Measurements from ENCODE around the gene B3GNT9.

Gene B3GNT9

DNA sequence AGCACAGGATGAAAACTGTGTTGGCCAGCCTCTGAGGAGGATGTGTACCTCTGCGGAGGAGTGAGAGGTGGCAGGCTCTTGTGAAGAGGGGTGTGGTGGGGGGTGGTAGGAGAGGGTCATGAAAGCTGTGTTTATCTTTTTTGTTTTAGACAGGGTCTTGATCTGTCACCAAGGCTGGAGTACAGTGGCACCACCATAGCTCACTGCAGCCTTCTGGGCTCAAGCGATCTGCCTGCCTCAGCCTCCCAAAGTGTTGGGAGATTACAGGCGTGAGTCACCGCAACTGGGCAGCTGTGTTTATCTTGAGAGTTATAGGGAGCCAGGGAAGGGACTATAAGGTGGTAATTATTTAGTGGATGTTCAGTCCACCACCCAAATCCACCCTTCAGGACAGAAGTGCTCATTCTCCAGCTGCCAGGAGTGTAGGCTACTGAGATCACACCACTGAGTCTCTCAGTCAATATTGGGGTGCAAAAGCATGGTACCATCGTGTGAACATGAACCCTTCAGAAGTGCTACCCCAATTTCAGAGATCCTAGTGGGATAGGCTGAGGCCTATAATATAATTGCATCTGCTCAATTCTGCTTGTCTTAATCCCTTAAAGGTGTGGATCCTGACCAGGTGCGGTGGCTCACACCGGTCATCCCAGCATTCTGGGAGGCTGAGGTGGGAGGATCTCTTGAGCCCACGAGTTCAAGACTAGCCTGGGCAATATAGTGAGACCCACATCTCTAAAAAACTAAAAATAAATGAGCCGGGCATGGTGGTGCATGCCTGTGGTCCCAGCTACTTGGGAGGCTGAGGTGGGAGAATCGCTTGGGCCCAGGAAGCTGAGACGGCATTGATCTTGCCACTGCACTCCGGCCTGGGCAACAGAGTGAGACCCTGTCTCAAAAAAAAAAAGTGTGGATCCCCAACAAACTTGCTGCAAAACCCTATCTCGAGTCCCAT, 39.9 kb upstream of the B3GNT9 start:
- peaks cover 1% of the 10 kb centered on the region for H3K27me3 Mint-ChIP-seq
- no peak overlapping the region for H3K27ac Mint-ChIP-seq
- no peaks in the 10 kb centered on the region for H3K9me3 Mint-ChIP-seq (ENCODE audit: low read depth)
- peak overlapping the region; percentile 94 for H3K4me3 Mint-ChIP-seq
- H3K4me1 Mint-ChIP-seq (ENCODE audit: low read depth), result peaks cover 25% of the 10 kb centered on the region
- no peaks in the 10 kb centered on the region for H3K36me3 Mint-ChIP-seq

DNA sequence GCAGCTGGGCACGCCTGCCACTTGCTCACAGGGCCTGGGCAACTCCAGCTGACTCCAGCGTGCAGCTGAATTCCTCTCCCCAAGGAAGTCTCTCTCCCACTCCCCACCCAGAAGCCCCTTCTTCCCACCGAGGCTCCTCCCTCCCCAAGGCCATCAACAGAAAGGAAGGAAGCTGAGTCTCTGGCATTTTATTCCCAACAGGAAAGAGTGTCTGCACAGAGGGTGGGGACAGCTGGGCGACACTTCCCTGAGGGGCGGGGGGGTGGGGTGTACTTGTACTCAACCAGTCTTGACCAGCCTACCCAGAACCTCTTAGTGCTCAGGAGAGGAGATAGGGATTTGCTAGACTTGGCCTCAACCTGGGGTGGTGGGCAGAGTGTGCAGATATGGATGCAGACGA, 39.2 kb upstream of the B3GNT9 start, which contains the start of gene EXOC3L1:
TSS of gene EXOC3L1 (minus strand) at position 96 of the 400 bp plus-strand sequence. CDS start 460 bp downstream, outside the sequence.
- H3K27ac Mint-ChIP-seq, result no peak within 1 kb of the TSS
- H3K27me3 Mint-ChIP-seq, result peaks cover 1% of the 10 kb centered on the region
- H3K4me1 Mint-ChIP-seq (ENCODE audit: low read depth), result peaks cover 29% of the 10 kb centered on the region
- no peak within 1 kb of the TSS for H3K4me3 Mint-ChIP-seq
- H3K9me3 Mint-ChIP-seq (ENCODE audit: low read depth), result no peaks in the 10 kb centered on the region
- no peaks in the 10 kb centered on the region for H3K36me3 Mint-ChIP-seq

DNA sequence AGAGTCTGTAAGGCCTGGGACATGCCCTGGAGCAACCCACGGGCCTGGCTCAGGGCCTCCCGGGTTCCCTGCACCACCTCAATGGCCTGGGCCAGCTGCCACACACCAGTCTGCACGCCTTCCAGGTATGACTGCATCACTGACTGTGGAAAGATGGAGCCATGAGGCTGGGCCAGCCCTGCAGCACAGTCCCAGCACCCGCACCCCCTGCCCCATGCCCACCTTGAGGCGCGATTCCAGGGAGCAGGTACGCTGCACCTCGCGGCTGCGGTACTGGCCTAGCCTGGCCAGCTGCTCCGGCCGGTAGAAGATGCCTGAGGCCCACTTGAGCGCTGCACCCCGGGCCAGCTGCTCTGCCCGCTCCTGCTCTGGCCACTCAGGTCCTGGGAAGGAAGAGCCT, 38.0 kb upstream of the B3GNT9 start:
- Mint-ChIP-seq H3K4me3 (no peak overlapping the region), H3K9me3 (ENCODE audit: low read depth) (no peaks in the 10 kb centered on the region), H3K36me3 (no peaks in the 10 kb centered on the region), H3K4me1 (ENCODE audit: low read depth) (peaks cover 29% of the 10 kb centered on the region), H3K27ac (no peak overlapping the region), H3K27me3 (peaks cover 1% of the 10 kb centered on the region)

DNA sequence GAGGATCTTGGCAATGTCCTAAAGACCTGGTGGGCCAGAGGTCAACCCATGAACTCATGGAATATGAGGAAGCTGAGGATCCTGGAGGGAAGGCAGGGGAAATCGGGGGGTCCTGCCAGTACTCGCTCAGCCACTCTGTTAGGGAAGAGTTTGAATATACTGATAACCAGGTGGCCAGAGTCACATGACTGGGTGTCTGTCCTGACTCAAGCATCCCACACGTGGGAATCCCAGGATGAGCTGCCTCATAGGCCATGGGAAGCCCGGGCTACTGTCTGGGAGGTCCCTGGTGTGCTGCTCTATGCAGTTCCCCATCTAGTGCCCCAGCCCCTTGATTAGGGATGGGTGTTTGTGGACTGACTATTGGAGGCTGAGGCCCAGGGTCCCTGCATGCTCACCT, 37.5 kb upstream of the B3GNT9 start:
- Mint-ChIP-seq H3K27me3 (peaks cover 1% of the 10 kb centered on the region), H3K9me3 (ENCODE audit: low read depth) (no peaks in the 10 kb centered on the region), H3K27ac (no peak overlapping the region), H3K4me1 (ENCODE audit: low read depth) (peaks cover 24% of the 10 kb centered on the region), H3K4me3 (no peak overlapping the region), H3K36me3 (no peaks in the 10 kb centered on the region)

DNA sequence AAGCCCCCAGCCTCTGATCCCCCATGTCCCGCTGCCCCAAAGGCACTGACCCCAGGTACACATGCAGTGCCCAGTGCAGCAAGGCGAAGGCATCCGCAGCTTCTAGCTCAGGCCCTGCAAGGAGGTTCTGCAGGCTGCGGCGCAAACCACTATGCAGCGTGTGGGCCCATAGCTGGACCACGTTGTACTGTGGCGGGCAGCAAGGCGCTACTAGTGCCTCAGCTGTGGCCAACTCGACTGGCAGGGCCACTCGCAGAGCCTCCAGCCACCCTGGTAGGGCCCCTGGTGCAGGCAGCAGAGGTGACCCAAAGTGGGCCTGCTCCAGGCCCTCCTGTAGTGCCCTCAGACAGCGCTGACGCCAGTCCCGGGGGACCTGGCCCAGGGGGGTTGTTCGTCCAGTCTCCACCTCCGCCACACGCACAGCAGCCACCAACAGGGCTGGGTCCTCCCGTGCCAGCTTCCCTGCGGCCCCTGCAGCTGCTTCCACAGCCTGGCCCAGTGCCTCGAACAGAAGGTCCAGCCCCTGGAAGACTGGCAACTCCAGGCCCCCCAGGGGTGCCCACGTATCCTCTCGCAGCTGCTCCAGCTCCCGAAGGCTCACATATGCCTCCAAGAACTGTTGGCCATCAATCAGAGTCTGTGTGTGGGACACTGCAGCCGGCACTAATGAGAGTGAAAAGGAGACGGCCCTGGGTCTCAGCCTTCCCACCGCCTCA, 36.5 kb upstream of the B3GNT9 start:
- Mint-ChIP-seq H3K9me3 (ENCODE audit: low read depth) (no peaks in the 10 kb centered on the region), H3K4me1 (ENCODE audit: low read depth) (peaks cover 17% of the 10 kb centered on the region), H3K27me3 (peaks cover 1% of the 10 kb centered on the region), H3K36me3 (no peaks in the 10 kb centered on the region), H3K4me3 (no peak overlapping the region), H3K27ac (no peak overlapping the region)

DNA sequence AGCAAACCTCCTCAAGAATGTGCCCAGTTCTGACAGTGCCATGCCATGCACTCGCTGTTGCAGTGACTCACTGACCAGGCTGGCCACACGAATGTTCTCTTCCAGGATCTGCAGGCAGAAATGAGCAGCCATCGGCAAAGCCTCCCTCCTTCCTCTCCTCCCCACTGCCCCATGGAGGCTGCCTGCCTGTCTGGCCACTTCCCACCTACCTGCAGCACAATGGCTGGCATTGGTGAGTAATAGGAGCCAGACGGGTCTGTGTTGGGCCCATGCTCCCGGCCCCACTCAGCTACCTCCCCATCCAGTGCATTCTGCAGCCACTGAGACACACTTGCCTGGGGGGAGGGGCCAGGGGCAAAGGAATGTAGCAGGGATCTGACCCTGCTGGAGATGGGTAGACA, 35.8 kb upstream of the B3GNT9 start:
- H3K27me3 Mint-ChIP-seq, result peaks cover 1% of the 10 kb centered on the region
- H3K27ac Mint-ChIP-seq, result no peak overlapping the region
- H3K36me3 Mint-ChIP-seq, result no peaks in the 10 kb centered on the region
- no peaks in the 10 kb centered on the region for H3K9me3 Mint-ChIP-seq (ENCODE audit: low read depth)
- H3K4me3 Mint-ChIP-seq, result no peak overlapping the region
- H3K4me1 Mint-ChIP-seq (ENCODE audit: low read depth), result peaks cover 13% of the 10 kb centered on the region

DNA sequence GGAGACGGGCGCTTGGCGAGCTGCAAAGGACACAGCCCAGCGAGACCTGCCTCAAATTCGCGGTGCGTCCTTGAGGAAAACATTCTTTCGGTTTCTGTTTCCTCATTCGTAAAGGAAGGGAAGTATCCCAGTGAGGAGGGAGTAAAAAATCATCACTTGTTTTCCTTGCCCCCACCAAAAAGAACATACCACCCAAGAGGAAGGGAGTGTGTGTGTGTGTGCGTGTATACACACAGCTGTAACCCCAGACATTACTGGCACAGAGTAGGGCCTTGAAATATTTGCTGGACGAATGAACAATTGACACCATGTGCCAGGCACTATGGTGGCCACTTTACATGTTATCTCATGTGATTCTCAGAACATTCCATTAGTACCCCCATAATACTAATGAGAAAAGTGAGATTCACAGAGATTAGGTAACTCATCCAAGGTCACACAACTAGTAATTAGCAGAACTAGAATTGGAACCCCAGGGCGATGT, 34.9 kb upstream of the B3GNT9 start:
- Mint-ChIP-seq H3K27me3 (peaks cover 1% of the 10 kb centered on the region), H3K36me3 (no peaks in the 10 kb centered on the region), H3K9me3 (ENCODE audit: low read depth) (no peaks in the 10 kb centered on the region), H3K4me3 (peak overlapping the region; percentile 90), H3K27ac (no peak overlapping the region), H3K4me1 (ENCODE audit: low read depth) (peaks cover 10% of the 10 kb centered on the region)

DNA sequence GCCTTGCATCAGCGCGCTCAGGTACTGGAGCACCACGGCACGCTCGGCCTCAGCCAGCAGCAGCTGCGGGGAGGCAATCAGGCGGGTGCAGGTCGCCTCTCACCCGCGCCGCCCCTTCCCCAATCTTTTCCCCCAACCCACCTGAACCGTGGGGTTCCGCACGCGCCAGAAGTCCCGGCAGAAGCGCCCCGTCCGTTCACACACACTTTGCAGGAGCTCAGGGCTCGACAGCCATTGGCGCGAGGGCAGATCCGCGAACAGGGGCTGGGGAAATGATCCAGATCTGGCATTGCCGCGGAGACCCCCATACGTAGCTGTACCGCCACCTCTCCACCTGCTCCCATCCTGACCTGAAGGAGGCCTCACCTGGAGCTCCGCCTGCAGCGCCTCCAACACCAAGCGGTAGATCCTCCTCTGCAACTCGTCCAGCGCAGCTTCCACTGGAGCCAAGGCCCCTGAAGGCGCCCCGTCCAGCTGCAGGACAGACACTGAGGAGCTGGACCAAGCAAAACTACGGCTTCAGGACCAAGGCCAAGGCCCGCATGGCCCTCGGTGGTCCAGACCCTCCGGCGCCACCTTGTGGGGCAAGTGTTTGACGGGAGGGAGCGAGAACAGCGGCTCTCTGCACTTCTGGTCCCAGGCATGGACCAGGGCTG, 34.3 kb upstream of the B3GNT9 start:
- Mint-ChIP-seq H3K4me1 (ENCODE audit: low read depth) (peaks cover 10% of the 10 kb centered on the region), H3K9me3 (ENCODE audit: low read depth) (no peaks in the 10 kb centered on the region), H3K27me3 (peaks cover 1% of the 10 kb centered on the region), H3K27ac (no peak overlapping the region), H3K4me3 (peak overlapping the region; percentile 90), H3K36me3 (no peaks in the 10 kb centered on the region)

DNA sequence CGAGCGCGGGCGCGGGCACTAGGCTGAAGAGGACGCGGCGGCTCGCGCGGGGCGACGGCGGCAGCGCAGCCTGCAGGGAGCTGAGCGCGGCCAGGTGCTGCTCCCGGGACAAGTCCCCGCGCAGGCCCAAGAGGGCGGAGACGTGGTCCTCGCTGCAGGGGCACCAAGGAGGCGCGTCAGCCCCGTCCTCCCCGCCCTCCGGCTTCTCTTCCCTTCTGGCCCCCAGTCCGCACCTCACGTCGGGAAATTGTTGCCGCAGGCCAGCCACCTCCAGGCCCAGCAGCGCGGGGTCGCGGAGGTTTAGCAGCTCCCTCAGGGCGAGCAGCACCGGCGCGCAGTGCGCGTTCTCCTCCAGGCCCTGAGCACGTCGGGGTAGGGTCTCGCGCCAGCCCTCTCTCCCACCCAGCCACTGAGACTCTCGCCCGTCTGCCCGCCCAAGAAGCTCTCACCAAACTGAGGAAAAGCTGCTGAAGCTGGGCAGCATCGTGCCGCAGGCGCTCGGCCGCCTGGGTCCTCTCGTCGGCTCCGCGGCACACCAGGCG, 33.7 kb upstream of the B3GNT9 start:
- Mint-ChIP-seq H3K9me3 (ENCODE audit: low read depth) (no peaks in the 10 kb centered on the region), H3K4me3 (peak overlapping the region; percentile 90), H3K27ac (no peak overlapping the region), H3K4me1 (ENCODE audit: low read depth) (peaks cover 10% of the 10 kb centered on the region), H3K27me3 (peaks cover 1% of the 10 kb centered on the region), H3K36me3 (no peaks in the 10 kb centered on the region)

DNA sequence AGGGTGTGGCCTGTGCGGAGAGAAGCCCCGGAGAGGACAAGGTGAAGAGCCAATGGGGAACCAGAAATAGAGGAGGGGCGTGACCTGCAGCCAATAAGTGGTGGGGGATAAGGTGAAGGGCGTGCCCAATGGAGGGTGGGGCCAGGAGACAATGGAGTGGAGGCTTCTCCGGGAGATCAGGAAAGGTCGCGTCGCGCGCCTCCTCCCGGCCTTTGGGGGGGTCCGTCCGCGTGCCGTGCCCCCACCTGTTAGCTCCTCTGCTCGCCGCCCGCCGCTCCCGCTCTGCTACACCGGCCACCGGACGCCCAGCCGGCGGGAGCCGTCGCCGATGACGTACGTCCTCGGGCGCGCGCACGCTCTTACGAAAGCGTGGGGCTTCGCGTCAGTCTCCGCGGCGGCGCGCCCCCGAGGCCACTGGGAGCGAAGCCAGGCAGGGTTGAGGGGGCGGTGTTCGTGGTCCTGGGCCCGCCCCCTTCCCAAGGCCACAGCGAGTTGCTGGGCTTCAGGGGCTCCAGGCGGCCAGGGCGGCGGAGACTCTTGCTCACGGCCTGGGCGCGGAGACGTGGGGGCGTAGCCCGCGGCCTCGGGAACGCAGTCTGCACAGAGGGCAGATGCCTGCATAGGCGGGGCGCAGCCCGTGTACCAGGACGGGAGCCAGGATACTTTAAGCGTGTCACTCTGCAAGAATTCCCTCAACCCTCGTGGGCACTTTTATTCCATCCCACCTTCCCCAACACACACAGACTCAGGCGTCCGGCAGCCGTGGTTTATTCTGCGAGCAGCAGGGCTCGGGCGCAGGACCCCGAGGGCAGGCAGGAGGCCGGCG, 33.0 kb upstream of the B3GNT9 start, which contains the start of gene MATCAP1:
TSS of gene MATCAP1 (minus strand) at position 337 of the 826 bp plus-strand sequence. CDS start 3,353 bp downstream, outside the sequence.
- peak within 1 kb of the TSS; percentile 90 for H3K4me3 Mint-ChIP-seq
- peaks cover 3% of the 10 kb centered on the region for H3K27me3 Mint-ChIP-seq
- H3K27ac Mint-ChIP-seq, result no peak within 1 kb of the TSS
- H3K36me3 Mint-ChIP-seq, result peaks cover 2% of the 10 kb centered on the region
- H3K9me3 Mint-ChIP-seq (ENCODE audit: low read depth), result no peaks in the 10 kb centered on the region
- H3K4me1 Mint-ChIP-seq (ENCODE audit: low read depth), result peaks cover 10% of the 10 kb centered on the region

DNA sequence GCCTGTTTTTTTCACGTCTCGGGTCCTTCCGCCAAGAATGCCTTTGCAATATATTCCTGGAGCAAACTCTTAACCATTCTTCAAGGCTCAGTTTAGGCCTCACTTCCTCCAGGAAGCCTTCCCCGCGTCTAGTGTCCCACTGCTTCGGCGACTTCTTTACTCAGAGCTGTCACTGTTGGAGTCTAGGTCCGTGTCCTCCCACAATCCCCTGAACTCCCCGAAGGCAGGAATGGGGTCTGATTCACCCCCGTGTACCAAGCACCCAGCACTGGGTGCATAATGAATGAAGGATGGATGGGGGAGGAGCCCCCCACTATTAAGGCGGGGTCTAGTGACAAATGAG, 32.5 kb upstream of the B3GNT9 start:
- no peaks in the 10 kb centered on the region for H3K9me3 Mint-ChIP-seq (ENCODE audit: low read depth)
- H3K4me3 Mint-ChIP-seq, result no peak overlapping the region
- H3K36me3 Mint-ChIP-seq, result peaks cover 2% of the 10 kb centered on the region
- peaks cover 13% of the 10 kb centered on the region for H3K4me1 Mint-ChIP-seq (ENCODE audit: low read depth)
- H3K27me3 Mint-ChIP-seq, result peaks cover 6% of the 10 kb centered on the region
- no peak overlapping the region for H3K27ac Mint-ChIP-seq

DNA sequence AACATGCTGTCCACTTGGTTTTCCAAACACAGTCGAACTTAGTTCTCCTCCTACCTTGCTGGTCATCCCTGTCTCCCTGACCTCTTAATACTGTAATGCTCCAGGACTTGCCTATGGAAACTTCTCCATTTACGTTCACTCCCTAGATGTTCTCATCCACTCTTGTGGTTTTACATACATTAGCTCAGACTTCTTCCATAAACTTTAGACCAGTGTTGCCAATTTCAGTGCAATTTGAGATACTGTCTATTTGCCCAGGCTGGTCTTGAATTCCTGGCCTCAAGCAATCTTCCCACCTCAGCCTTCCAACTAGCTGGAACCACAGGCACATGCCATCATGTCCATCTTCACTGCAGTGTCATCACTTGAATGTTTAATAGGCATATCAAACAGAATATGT, 31.5 kb upstream of the B3GNT9 start:
- Mint-ChIP-seq H3K27ac (no peak overlapping the region), H3K27me3 (peaks cover 10% of the 10 kb centered on the region)

DNA sequence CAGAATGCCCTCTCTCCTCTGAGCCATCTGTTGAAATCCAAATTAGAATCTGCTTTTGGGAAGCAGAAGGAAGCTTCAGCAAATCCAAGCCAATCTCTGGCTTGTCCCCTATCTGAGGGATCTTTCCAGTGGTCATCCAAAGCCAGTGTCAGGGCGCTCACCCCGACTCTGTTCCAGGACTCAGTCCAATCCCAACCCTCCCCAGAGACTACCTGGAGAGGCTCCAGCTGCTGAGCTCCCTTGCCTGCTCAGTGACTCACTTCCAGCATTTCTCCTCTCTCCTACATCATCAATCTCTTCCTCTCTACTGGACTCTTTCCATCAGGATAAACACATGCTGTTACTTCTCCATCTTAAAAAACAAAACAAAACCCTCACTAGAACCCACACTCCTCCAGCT, 30.5 kb upstream of the B3GNT9 start:
- no peaks in the 10 kb centered on the region for H3K9me3 Mint-ChIP-seq (ENCODE audit: low read depth)
- peaks cover 2% of the 10 kb centered on the region for H3K36me3 Mint-ChIP-seq
- no peak overlapping the region for H3K4me3 Mint-ChIP-seq
- peaks cover 16% of the 10 kb centered on the region for H3K27me3 Mint-ChIP-seq
- H3K27ac Mint-ChIP-seq, result no peak overlapping the region
- peaks cover 16% of the 10 kb centered on the region for H3K4me1 Mint-ChIP-seq (ENCODE audit: low read depth)

More for the DNA sequence above, 31.5 kb upstream of the B3GNT9 start:
- Mint-ChIP-seq H3K4me1 (ENCODE audit: low read depth) (peaks cover 16% of the 10 kb centered on the region), H3K4me3 (no peak overlapping the region), H3K36me3 (peaks cover 2% of the 10 kb centered on the region), H3K9me3 (ENCODE audit: low read depth) (no peaks in the 10 kb centered on the region)

DNA sequence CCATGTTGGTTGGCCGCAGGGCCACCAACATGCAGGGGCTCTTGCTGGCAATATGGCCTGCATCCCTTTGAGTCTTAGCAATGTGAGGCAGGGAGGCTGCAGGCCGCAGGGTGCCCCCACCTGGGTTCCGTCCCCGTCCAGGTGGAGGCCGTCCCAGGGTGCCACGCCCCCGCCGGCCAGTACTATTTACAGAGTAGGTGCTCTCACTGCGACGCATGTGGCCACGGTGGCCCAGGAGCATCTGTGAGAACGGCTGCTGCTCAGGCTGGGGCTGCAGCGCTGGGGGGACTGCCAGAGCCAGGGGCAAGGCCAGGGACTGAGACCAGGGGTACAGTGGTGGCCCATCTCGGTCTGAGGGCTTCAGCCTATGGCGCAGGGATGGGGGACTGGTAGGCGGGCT, 29.4 kb upstream of the B3GNT9 start:
- peaks cover 2% of the 10 kb centered on the region for H3K36me3 Mint-ChIP-seq
- no peaks in the 10 kb centered on the region for H3K9me3 Mint-ChIP-seq (ENCODE audit: low read depth)
- H3K4me3 Mint-ChIP-seq, result no peak overlapping the region
- H3K4me1 Mint-ChIP-seq (ENCODE audit: low read depth), result peaks cover 11% of the 10 kb centered on the region
- H3K27ac Mint-ChIP-seq, result no peak overlapping the region
- peaks cover 17% of the 10 kb centered on the region for H3K27me3 Mint-ChIP-seq

Data from activated naive CD8-positive, alpha-beta T cell (primary cell).